Gastrocnemius medialis (tissue), 4 donors: Measurements from ENCODE around the gene TMEM87B.

Source experiments
- CTCF ChIP-seq, 5 experiments: fragments of 450-650 bp in 3 of 5; fragments of 200-600 bp in 2 of 5; sonication (generic) in 2 of 5; IDR thresholded peaks in 4 of 5; conservative IDR thresholded peaks in 1 of 5; 1 replicate in 4 of 5; 2 replicates in 1 of 5; pipeline ENCODE4 v1.5.1; 2016 to 2019; ENCODE audit warnings: antibody characterized with exemption in 5 of 5, mild to moderate bottlenecking in 3 of 5, moderate library complexity in 3 of 5
- POLR2A ChIP-seq, 2 donors: fragments of 450-650 bp; IDR thresholded peaks; one replicate each; pipeline ENCODE4 v1.6.1; 2017; ENCODE audit warnings: antibody characterized with exemption in 2 of 2, mild to moderate bottlenecking in 2 of 2, moderate library complexity in 2 of 2

DNA sequence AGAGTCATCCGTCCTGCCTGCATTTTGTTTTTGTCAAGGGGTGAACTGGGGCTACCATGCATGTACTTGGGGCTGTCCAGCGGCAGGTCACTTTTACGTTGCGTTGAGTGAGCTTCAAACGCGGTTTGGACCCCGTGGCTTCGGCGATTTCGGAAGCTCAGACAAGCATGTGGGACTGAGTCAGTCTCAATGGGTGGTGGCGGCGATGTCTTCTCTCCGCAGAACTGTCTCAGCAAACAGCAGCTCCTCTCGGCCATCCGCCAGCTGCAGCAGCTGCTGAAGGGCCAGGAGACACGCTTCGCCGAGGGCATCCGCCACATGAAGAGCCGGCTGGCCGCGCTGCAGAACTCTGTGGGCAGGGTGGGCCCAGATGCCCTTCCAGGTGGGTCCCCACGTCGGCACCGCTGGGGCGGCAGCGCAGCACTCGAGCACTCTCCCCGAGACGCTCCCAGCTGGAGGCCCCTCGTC is 104.4 kb downstream of the TMEM87B start:
- TF ChIP-seq POLR2A (IDR thresholded peaks at IDR 0.05) (no peak), CTCF (IDR thresholded peaks at IDR 0.05 in 4 of 5, conservative IDR thresholded peaks at IDR 0.05 in 1 of 5) (no peak)
